Central memory CD4-positive, alpha-beta T cell (primary cell): ENCODE data around the gene PSMC1.

Experiments used
- DNase-seq: peaks from one replicate; pipeline ENCODE4 v3.0.0; 2022

The PSMC1 gene

GRCh38 chr14:90276646-90277367, 20.5 kb downstream of the PSMC1 start:
- DNase-seq: no peak

- no peak for DNase-seq
These were observed 21.3 kb downstream of the PSMC1 start for GRCh38 chr14:90277581-90278198.

DNA sequence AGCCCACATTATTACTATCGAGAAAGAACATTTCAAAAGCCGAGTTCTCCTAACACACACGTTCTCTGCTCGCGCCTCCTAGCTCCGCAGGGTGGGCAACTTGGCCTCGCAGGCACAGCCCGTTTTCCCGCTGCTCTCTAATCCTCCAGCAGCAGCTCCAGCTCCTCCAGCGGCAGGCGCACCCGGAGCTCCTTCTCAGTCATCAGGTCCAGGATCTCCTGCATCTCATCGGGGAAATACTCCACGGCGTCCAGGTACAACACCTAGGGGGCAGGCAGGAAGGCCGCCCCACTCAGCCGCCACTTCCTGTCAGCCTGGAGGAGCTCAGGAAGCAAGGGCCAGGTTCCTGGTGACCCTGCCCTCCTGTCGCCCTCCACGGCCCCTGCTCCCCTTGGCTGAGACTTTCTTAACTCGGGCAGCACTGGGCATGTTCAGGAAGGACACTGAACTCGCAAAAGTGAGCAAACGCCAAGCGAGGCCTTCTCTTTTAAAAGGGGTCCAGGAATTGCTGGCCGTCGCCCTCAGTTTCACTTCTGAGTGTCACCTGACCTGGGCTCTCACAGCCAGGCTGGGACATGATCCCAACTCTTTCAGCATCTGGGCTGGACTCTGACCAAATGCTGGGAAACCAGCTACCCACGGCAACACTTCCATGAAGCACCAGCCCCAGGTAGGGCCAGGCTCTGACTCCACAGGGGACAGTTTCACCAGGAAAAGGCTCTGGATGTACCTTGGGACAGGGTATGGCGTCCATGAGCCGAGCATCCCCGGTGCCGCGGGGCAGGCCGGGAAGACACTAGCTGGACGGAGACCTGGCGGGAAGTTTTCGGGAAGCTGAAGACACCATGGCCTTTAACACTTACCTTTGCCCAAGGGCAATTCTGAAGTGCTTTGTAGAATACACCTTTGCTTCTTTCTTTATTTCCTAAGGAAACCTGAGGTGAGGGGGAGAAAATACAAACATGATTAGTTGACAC, 22.1 kb downstream of the PSMC1 start:
- DNase-seq: no peak

DNA sequence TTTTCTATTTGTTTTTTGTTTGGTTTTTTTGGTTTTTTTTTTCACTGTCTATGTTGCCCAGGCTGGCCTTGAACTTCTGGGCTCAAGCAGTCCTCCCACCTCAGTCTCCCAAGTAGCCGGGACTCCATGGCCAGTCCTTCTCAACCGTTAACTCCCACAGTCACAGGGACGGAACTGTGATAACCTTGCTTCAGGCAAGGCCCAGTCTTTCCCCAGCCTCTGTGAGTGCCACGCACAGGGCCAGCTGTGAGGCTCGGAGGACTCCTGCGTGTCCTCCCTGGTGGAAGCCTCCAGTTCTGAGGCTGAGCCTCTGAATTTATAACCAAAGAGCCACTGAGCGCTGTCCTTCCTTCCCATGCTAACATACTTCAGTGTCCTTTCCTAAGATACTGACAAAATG, 23.7 kb downstream of the PSMC1 start:
- no peak for DNase-seq

GRCh38 chr14:90281261-90281660, 24.9 kb downstream of the PSMC1 start:
- DNase-seq: no peak

- DNase-seq: no peak
These were observed 25.4 kb downstream of the PSMC1 start for GRCh38 chr14:90281756-90282155.

DNA sequence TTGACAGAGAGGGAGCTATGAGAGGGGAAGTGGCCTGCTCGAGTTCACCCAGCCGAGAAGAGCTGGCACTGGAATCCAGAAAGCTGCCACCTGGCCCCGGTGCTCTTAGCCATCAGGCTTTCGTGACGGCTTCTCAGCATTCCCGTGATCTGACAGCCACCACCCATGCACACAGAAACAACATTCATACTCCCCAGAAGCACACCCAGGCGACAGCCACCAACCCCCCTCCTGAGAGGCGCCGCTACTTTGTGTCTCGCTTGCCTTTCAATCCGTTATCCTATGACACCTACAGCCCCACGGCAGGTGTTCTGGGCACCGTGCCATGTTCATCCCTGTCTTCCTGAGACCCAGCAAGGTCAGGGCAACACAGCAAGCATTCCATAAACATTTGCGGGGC, 31.4 kb downstream of the PSMC1 start:
- DNase-seq: no peak

DNA sequence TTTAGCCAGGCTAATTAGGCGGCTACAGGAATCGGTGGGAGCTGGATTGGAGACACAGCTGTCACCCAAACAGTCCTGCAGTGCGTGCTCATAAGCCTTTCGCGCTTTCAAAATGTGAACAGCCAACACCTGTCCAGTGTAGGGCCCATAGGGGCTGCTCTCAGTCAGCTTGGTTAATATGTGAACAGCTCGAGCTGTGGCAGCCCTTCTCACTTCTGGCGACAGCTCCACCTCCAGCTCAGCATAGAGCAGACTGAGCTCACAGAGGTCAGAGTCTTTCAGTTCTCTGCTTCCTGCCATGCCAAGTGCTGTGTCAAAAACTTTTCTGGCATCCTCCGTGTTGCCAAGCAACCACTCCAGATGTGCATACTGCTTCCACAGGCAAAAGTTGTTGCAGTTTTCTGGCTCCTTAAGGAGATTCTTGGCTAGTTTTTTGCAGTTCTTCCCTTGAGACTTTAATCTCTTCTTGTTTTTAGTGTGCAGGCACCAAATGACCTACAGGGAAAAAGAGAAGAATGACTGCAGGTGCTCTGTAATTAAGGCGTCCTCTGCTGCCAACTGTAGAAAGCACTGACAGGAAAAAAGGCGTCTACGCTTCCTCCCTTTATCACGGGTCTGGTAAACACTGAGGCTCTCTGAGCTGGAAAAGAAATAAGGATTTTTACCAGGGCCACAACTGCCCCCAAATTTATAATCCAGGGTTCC, 32.5 kb downstream of the PSMC1 start:
- no peak for DNase-seq

DNA sequence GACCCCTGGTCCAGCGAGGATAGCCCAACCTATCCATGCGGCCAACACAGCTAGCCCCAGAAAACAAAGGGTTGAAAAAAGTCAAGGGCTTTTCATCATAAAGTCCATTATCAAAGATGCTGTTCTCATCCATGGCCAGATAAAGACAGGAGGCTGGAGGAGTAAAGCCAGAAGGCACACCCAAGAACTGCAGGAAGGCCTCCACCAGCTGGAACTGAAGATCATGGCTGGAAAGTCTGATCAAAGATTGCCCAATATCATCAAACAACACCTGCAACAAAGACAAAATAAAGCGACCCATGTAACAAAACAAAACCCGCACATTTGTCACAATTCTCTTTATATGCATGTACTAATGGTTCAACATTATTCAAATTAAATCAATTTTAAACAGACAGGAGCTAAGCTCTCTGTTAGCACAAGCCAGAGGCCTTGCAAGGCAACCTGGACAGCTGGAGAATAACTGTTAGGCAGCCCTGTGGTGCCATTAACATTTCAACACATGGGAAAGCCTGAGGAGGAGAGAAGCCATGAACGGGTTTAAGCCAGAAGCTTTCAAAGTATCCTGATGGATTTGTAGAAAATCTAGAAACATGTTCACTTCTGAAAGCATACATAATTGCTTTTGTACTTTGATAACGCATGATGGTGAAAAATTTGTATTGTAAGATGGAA, 34.1 kb downstream of the PSMC1 start:
- no peak for DNase-seq

DNA sequence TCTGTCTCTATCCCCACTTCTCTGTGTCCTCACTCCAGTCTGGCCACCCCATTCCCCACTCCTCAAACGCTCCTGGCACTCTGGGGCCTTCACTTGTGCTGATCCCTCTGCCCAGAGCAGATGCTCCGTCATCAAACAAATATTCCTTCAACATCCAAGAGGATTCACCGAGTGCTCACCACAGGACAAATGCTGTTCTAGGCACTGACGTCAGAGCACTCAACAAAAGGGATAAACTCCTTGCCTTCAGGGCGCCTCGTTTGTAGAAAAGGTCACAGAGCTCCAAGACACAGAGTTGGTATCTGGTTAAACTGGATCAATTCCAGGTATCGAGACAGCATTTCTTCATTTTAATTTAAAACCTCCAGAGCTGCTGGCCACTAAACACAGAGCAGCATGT, 35.3 kb downstream of the PSMC1 start:
- DNase-seq: no peak

DNA sequence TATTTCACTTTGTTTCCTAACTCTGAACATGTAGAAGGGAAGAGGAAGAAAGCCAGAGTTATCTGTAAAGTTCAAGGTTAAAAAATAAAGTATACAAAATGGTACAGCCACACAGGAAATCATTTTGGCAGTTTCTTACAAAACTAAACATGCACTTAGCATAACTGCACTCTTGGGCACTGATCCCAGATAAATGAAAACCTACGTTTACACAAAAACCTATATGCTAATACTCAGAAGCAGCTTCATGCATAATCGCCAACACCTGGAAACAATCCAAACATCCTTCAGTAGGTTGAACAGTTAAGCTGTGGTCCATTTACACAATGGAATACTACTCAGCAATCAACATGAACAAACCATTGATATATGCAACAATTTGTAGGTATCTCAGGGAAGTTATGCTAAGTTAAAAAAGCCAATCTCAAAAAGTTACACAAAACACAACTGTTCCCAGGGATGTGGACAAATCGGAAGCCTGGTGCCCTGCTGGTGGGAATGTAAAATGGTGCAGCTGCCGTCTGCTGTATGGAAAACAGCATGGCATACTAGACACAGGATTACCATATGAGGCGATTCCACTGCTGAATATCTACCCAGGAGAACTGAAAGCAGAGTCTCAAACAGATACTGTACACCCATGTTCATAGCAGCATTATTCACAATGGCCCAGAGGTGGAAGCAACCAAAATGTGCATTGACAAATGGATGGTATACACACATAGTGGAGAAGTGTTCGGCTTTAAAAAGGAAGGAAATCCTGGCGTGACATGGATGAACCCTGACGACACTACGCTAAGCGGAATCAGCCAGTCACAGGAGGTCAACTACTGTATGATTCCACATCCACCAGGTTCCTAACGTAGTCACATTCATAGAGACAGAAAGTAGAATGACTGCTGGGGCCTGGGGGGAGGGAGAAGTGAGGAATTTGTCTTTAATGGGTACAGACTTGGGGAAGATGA, 37.7 kb downstream of the PSMC1 start:
- no peak for DNase-seq

DNA sequence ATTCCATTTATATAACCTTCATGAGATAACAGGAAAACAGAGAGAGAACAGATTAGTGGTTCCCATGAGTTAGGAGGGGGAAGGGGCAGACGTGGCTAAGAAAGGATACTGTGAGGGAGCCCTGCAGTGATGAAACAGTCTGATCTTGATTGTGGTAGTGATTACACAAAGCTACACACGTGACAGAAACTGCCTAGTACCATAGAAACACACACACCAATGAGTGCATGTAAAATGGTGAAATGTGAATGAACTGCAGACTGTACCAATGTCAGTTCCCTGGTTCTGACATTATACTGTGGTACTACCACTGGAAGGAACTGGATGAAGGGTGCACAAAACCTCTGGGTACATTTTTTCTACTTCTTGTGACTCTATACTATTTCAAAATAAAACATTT, 38.5 kb downstream of the PSMC1 start:
- no peak for DNase-seq

- DNase-seq: no peak
These were observed 39.6 kb downstream of the PSMC1 start for GRCh38 chr14:90295870-90296516.

DNA sequence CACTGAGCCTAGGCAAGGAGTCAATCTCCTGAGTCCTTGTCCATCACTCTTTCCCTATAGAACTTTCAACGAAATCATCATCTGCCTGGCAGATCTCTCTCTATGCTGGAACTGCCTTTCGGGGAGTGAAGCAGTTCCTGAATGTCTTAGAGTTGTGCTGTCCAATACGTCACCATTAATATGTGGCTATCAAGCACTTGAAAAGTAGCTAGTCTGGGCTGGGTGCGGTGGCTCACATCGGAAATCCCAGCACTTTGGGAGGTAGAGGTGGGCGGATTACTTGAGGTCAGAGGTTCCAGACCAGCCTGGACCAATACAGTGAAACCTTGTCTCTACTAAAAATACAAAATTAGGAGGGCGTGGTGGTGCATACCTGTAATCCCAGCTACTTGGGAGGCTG, 40.3 kb downstream of the PSMC1 start:
- DNase-seq: no peak

- DNase-seq: no peak
These were observed 41.7 kb downstream of the PSMC1 start for GRCh38 chr14:90297876-90298629.

- DNase-seq: no peak
These were observed 43.1 kb downstream of the PSMC1 start for GRCh38 chr14:90299408-90299807.

DNA sequence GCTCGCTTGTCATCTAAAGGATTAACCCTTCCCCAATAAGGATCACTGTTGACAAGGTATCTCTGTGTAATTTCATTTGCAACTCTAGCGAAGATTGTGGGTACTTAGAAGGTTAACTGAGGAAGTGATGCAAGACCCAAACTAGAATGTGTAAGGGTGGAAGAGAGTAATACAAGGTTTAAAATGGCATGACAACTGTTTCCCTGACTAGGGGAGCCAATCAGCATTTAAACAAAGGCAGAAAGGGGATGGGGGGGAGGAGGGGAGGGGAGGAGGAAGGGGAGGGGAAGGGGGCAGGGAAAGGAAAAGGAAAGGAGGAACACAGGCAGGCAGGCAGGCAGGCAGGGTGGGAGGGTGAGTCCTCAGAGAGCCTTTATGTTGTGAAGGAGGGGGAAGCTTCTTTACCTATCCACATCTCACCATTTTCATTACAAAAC, 44.3 kb downstream of the PSMC1 start:
- DNase-seq: no peak

GRCh38 chr14:90301122-90301521, 44.8 kb downstream of the PSMC1 start:
- DNase-seq: no peak

GRCh38 chr14:90301668-90302090, 45.3 kb downstream of the PSMC1 start:
- DNase-seq: no peak
